Stimulated activated CD4-positive, alpha-beta T cell treated with anti-CD3 and anti-CD28 coated beads, TNF-alpha, amount 100 ng/mL, for 24 hours (primary cell): Measurements from ENCODE around the gene OAS1.
A peak's percentile ranks its signal among the peaks of the same experiment; 100 is the strongest.
"Not testable (repeated sequence)": the region's sequence is repeated elsewhere in the genome, so short reads cannot be mapped to it uniquely, and the experiment has no call there.

ENCODE experiments used
- DNase-seq, 3 experiments: peaks; one replicate each; pipeline ENCODE4 v3.0.0-alpha.2; 2020; ENCODE audit warnings: low read depth in 3 of 3

Gene OAS1

DNA sequence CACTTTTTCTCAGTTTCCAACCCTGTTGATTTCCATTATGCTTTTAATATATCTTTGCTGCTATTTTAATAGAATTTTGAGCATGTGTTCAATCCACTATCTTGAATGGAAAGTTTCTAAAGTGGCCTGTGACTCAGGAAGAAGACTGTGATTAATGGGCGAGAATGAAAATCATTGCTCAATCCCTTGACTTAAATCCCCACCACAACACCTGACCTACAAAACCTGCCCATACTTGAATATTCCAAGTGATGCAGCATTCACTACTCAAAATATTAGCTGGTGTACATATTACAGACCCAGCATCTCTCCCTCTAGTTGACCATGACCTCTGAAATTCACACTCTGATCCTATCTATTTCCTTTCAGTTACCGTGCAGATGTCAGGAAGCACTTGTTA is 30.2 kb downstream of the OAS1 start:
- no peak for DNase-seq

DNA sequence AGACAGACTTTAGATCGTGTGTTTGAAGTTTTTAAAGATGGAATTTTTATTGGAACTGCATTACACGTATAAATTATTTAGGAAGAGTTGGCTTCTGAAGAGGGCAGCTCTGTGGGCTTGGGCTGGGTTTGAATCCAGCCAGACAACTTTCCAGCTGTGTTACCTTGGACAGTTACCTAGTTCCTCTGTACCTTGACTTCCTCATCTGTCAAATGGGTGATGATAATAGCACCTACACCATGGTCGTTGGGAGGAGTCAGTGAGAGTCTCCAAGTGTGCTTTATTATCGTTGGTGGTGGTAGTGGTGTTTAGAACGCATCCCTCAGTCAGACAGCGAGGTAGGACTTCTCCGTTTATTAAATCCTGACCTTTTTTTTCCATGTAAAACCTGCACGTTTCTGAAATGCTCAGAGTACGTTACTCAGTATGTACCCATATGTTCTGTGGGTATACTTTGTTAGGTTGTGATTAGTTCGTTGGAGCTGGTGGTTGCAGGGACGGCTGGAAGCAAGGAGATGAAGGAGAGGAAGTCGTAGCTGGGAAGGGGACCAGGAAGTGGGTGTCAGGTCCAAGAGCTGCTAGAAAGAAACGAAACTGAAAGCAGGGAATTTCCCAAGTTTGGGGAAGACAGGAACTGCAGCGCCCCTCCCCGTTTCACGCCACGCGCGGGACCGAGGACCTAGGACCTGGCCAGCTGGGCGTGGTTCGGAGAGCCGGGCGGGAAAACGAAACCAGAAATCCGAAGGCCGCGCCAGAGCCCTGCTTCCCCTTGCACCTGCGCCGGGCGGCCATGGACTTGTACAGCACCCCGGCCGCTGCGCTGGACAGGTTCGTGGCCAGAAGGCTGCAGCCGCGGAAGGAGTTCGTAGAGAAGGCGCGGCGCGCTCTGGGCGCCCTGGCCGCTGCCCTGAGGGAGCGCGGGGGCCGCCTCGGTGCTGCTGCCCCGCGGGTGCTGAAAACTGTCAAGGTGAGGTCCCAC is 31.3 kb downstream of the OAS1 start, which contains the start of gene OAS3:
TSS of gene OAS3 (plus strand) at position 734 of the 979 bp plus-strand sequence. CDS start at position 791, 57 bp downstream.
- peak; percentile 22 to 53 (median 24) for DNase-seq

DNA sequence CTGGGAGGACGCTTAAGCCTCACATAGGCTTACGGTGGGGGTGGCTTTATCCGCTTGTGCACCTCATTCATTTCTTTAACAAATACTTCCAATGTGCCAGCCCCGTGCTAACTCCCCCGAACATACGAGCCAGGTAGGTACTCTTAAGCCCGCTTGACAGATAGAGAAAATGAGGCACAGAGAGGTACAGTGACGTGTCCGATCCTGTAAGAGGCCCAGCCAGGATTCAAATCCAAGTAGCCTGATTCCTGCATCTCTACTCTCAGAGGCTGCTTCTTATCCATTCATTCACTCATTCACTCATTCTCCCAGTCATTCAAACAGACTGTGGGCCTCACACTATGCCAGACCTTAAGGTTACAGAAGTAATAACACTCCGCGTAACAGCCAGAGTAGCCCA is 32.0 kb downstream of the OAS1 start:
- DNase-seq: no peak

DNA sequence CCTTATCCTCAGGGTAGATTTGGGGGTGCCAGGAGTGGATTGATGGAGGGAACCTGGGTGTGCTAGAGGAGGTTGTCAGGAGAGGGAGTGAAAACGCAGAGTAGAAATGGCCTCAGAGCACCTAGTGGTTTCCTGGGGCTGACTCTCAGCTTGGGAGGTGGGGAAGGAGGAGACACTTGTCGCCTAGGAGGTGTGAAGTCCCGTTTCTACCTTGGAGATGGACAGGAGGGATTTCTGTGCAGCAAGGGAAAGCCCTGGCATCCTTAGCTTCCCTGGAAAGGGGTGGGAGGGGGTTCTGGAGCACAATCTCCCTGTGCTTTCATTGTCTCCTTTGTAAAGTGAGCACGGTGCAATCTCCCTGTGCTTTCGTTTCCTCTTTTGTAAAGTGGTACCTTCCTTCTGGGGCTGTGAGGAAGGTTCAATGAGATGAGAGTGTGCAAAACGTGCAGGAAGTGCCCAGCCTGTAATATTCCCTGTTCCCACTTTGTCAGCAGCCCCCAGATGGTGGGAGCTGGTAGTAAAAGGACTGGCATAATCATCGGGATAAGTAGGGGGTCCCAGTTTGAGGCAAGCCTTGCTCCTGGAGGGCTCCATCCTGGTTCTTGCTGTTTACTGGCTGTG is 33.1 kb downstream of the OAS1 start:
- no peak for DNase-seq

DNA sequence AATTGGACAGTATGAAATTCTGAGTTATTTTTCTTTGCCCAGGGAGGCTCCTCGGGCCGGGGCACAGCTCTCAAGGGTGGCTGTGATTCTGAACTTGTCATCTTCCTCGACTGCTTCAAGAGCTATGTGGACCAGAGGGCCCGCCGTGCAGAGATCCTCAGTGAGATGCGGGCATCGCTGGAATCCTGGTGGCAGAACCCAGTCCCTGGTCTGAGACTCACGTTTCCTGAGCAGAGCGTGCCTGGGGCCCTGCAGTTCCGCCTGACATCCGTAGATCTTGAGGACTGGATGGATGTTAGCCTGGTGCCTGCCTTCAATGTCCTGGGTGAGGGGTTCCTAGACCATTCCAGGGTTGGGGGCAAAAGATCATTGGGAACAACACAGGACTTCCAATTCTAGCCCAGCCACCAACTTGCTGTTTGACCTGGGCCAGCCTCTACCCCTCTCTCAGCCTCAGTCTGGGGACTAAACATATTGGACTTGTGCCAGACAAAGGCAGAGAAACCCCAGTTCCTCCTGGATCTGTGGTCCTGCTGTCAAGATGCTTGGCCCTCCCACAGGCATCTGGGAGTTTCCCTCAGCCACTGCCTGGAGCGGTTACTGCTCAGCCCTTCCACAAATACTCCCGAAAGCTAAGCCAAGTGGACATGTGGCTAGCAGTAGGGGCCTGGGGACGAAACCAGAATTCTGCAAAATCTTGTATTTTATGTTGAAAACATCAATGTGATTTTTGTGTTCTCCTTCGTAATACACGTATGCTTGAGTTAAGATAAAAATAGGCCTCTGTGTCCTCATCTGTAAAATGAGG is 35.0 kb downstream of the OAS1 start:
- DNase-seq: no peak

DNA sequence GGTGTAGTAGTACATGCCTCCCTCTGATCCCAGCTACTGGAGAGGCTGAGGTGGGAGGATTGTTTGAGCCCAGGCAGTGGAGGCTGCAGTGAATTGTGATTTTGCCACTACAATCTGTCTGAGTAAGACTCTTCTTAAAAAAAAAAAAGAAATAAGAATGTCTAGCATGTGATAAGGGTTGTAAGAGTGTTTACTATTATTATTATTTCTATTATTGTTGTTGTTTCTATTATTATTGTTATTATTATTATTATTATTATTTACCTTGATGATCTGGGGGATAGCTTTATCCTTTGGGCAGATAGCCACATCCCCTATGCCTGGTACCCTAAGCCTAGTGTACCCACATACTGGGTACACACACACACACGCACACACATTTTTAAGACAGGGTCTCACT is 35.8 kb downstream of the OAS1 start:
- no peak for DNase-seq

DNA sequence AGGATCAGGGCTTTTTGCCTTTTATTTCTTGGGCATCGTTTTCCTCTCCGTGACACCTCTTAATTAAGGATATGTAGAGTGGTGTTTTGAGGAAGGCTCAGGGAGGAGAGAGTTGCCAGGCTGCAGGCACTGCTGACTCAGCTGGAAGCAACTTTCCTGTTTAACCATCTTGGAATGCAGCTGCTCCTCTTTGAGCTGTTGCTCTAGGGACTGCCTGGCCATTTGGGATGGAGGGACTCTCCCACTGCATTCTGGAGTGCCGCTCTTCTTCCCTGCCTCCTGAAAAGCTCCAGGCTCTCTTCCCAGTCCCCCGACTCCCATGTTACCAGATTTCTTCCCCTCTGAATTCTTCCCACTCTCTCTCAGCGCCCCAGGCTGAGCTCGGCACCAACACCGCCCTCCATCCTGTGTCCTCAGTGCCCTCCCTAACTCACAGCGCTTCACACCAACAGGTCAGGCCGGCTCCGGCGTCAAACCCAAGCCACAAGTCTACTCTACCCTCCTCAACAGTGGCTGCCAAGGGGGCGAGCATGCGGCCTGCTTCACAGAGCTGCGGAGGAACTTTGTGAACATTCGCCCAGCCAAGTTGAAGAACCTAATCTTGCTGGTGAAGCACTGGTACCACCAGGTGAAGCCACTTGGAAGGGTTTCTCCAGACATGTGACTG is 37.4 kb downstream of the OAS1 start:
- DNase-seq: no peak

DNA sequence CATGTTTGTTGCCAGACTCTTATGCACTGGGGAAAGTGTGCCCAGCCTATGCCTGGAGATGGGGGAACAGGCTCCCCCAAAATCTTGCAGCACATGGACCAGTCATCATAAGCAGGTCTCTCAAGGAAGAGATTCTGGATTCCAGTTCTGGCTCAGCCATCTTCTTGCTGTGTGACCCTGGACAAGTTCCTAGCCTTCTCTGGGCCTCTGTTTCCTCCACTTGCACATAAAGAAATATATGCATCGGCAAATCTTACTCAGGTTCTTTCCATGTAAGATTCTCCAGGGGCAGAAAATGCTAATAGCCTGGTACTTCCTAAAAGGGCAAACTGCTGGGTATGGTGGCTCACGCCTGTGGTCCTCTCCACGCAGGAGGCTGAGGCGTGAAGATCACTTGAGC is 38.8 kb downstream of the OAS1 start:
- no peak for DNase-seq

DNA sequence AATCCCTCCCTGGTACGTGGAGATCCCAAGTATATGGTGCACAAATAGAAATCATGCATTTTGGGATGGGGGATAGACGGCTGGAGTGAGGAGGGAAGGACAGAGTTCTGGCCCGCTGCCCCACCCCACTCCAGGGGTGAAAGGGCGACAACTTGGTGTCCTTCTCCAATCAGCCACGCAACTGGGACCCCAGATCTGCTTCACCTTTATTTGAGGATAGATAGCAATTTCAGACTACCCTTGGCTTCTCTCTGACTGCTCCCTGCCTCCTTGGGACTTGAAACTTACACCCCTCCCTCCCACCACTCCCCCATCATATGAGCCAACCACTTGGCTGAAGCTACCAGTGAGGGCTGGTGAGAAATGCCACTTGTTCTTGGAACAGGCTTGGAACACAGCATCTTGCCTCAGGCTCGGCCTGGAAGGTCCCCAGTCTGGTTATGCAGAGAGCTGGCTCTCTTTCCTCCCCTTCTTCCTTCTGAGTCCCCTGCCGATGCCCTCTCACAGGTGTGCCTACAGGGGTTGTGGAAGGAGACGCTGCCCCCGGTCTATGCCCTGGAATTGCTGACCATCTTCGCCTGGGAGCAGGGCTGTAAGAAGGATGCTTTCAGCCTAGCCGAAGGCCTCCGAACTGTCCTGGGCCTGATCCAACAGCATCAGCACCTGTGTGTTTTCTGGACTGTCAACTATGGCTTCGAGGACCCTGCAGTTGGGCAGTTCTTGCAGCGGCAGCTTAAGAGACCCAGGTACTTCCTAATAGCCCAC is 39.7 kb downstream of the OAS1 start:
- no peak for DNase-seq

DNA sequence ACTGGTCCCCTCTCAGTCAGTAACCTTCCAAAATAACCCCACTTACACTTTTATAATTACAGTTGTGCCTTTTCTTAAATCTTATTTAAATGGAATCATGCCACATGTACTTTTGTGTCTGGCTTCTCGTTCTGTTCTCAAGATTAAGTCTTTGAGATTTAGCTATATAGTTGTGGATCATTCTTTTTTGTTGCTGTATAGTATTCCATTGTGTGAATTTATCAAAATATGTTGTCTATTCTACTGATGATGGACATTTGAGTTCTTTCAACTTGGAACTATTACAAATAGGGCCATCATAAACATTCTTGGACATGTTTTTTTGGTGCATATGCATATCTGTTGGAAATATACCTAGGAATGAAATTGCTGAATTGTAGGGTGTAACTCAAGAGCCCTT is 40.6 kb downstream of the OAS1 start:
- DNase-seq: no peak

DNA sequence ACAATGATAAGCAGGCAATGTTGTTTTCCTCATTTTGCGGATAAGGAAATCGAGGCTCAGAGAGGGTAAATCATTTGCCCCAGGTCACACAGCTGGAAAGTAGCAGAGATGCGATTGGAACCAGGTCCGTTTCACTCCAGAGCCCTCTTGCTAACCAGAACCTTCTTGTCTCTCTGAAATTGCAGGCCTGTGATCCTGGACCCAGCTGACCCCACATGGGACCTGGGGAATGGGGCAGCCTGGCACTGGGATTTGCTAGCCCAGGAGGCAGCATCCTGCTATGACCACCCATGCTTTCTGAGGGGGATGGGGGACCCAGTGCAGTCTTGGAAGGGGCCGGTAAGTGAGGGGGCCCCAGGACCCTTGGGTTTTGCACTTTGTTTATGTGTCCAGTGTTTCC is 41.0 kb downstream of the OAS1 start:
- no peak for DNase-seq

DNA sequence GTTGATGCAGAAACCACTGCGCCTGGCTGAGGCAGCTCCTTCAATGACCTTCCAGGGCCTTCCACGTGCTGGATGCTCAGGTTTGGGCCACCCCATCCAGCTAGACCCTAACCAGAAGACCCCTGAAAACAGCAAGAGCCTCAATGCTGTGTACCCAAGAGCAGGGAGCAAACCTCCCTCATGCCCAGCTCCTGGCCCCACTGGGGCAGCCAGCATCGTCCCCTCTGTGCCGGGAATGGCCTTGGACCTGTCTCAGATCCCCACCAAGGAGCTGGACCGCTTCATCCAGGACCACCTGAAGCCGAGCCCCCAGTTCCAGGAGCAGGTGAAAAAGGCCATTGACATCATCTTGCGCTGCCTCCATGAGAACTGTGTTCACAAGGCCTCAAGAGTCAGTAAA is 42.0 kb downstream of the OAS1 start:
- no peak for DNase-seq

DNA sequence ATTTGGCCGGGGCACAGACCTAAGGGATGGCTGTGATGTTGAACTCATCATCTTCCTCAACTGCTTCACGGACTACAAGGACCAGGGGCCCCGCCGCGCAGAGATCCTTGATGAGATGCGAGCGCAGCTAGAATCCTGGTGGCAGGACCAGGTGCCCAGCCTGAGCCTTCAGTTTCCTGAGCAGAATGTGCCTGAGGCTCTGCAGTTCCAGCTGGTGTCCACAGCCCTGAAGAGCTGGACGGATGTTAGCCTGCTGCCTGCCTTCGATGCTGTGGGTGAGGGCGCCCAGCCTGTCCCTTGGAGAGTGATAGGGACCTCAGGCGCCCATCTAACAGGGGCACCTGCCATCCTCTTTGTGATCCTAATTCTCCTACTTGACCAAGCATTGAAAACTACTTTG is 43.9 kb downstream of the OAS1 start:
- no peak for DNase-seq

DNA sequence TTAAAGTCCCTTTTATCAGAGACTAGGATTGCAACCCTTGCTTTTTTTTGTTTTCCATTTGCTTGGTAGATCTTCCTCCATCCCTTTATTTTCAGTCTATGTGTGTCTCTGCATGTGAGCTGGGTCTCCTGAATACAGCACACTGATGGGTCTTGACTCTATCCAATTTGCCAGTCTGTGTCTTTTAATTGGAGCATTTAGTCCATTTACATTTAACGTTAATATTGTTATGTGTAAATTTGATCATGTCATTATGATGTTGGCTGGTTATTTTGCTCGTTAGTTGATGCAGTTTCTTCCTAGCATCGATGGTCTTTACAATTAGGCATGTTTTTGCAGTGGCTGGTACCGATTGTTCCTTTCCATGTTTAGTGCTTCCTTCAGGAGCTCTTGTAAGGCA is 50.4 kb downstream of the OAS1 start:
- DNase-seq: not testable (repeated sequence)

DNA sequence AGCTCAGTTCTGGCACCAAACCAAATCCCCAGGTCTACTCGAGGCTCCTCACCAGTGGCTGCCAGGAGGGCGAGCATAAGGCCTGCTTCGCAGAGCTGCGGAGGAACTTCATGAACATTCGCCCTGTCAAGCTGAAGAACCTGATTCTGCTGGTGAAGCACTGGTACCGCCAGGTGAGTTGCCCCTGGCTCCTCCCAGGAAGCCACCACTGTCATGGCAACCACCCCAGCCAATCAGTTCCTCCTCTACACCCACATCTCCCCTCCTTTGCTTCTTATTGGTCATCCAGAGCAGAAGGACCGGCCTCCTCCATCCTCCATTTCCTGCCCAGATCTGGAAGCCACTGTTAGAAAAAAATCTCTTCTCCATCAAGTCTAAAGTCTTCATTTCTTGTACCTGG is 54.3 kb downstream of the OAS1 start:
- no peak for DNase-seq

DNA sequence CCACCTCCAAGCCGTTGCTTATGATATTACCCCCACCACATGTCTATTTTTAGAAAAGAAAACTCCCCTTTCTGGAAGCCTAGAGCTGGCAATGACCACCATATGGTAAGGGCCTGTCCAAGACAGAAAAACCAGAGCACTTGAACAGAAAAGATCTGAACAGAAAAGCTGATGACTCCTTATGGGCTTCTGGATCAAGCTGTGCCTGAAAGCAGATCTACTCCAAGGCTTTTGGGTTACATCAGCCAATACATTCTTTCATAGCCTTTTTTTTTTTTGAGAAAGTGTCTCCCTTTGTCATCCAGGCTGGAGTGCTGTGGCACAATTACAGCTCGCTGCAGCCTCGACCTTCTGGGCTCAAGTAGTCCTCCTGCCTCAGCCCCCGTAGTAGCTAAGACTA is 54.8 kb downstream of the OAS1 start:
- no peak for DNase-seq

DNA sequence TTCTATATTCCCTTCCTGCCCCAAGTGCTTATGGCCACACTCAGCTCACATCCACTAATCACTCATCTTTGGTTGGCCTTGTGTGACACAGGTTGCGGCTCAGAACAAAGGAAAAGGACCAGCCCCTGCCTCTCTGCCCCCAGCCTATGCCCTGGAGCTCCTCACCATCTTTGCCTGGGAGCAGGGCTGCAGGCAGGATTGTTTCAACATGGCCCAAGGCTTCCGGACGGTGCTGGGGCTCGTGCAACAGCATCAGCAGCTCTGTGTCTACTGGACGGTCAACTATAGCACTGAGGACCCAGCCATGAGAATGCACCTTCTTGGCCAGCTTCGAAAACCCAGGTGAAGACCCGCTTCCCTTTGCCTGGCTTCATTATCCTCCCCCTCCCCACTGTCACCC is 55.8 kb downstream of the OAS1 start:
- no peak for DNase-seq

DNA sequence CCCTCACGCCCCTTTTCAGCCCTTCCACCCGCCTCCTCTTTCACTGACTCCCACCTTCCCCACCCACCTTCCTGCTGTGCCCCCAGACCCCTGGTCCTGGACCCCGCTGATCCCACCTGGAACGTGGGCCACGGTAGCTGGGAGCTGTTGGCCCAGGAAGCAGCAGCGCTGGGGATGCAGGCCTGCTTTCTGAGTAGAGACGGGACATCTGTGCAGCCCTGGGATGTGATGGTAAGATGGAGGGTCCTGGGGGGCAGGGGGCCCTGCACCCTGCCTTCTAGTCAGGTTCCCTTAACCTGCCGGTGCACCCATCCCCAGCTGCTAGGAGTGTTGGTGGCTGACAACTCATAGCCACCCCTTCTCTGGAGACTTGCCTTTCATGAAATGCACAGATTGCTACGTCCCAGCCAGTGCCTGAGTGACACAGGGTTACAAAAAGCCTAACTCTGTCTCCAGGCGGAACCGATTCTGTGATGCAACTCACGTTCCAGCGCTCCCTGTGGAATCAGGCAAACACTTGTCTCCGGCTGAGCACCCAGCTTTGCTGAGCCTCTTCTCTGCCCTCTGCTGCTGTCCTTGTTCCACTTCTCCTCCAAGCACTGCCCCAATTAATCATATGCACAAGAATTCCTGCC is 56.6 kb downstream of the OAS1 start:
- DNase-seq: no peak

DNA sequence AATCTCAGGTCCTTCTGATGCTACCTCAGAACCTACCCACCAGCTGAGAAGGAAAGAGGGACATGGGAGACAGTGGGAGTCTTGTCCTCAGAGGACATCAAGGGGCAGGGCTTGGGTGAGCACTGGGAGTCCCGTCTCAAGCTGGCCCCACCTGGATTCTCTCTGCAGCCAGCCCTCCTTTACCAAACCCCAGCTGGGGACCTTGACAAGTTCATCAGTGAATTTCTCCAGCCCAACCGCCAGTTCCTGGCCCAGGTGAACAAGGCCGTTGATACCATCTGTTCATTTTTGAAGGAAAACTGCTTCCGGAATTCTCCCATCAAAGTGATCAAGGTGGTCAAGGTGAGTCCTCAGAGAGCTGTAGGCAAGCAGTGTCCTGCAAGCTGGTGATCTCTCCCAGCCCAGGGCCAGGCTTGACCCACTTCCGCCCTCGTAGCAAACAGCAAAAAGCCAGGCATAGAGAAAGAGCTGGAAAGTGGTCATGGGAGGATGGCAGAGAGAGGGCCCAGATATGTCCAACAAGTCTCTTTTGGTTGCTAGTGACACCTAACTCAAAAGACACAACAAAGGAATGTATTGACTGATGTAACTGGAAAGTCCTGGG is 57.4 kb downstream of the OAS1 start:
- no peak for DNase-seq

DNA sequence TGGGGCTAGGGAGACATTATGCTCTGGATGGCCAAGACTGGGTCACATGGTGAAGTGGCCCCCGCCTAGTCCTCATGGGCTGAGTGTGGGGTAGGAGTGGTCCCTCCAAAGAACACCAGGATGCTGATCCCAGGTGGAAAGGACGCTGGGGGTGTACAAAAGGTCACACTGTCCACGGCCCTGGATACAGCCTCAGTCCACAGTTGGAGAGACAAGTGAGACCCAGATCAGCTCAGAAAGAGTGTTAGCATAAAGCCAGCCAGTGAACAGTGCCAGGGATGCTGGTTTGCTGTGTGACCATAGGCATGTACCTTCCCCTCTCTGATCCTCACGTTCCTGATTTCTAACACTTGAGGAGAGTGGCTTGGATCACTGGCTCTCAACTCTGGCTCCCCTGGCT is 58.2 kb downstream of the OAS1 start:
- no peak for DNase-seq
